Naive thymus-derived CD8-positive, alpha-beta T cell (primary cell): ENCODE measurements around the gene REEP1. TPM values are rescaled to one million over a fixed set of nuclear protein-coding genes. Genes with fewer than 3 reads are reported as not detected.
"Not testable (repeated sequence)": the region's sequence is repeated elsewhere in the genome, so short reads cannot be mapped to it uniquely, and the experiment has no call there.

Experiments used
- ATAC-seq, 2 donors: fragments of 150-1000 bp; cut with Tn5 transposase in 1 of 2; sonication (Bioruptor Pico), chemical (Tn5 transposase) in 1 of 2; 1 replicate in 1 of 2; 2 replicates in 1 of 2; pipeline ENCODE4 v1.10.0; 2021; ENCODE audit warnings: mild to moderate bottlenecking in 2 of 2, moderate library complexity in 2 of 2
- POLR2A ChIA-PET: fragments of 350-600 bp; sonication (Branson Sonifier 250); formaldehyde crosslinking; loops from one replicate; lab custom pipeline; 2021; ENCODE audit warnings: antibody characterized with exemption; lab: Charles Lee
- DNase-seq, 10 donors: peaks; one replicate each; pipeline versions ENCODE4 v3.0.0 to v3.0.0-alpha.2; 2020 to 2022
- H3K27ac Mint-ChIP-seq, 10 donors: one replicate each; pipeline ENCODE4 v1.8.0; 2020 to 2022; ENCODE audit warnings: mild to moderate bottlenecking in 10 of 10, mixed read lengths in 10 of 10, moderate library complexity in 4 of 10, inconsistent platforms in 1 of 10
- H3K27me3 Mint-ChIP-seq, 5 donors: one replicate each; pipeline ENCODE4 v1.8.0; 2021 to 2022; ENCODE audit warnings: mixed read lengths in 5 of 5
- H3K36me3 Mint-ChIP-seq, 3 donors: one replicate each; pipeline ENCODE4 v1.8.0; 2020 to 2022; ENCODE audit warnings: mixed read lengths in 3 of 3, mild to moderate bottlenecking in 2 of 3, inconsistent platforms in 1 of 3
- H3K4me1 Mint-ChIP-seq, 4 donors: one replicate each; pipeline ENCODE4 v1.8.0; 2021 to 2022; ENCODE audit warnings: mixed read lengths in 4 of 4
- H3K4me3 Mint-ChIP-seq, 10 donors: one replicate each; pipeline ENCODE4 v1.8.0; 2020 to 2022; ENCODE audit warnings: mild to moderate bottlenecking in 10 of 10, mixed read lengths in 10 of 10, moderate library complexity in 6 of 10, inconsistent platforms in 1 of 10
- H3K9me3 Mint-ChIP-seq, 9 donors: one replicate each; pipeline ENCODE4 v1.8.0; 2020 to 2022; ENCODE audit warnings: mixed read lengths in 9 of 9, mild to moderate bottlenecking in 3 of 9, inconsistent platforms in 1 of 9, moderate library complexity in 1 of 9
- polyA plus RNA-seq, 3 donors: library from polyadenylated mRNA; unstranded; fragments of 300-500 nt; fragmentation: Illumina TruSeq; gene quantifications; one replicate each; pipeline ENCODE4 v1.2.3, GENCODE V29; 2021
- total RNA-seq, 8 experiments: library from RNA in 2 of 8; stranded (reverse) in 2 of 8; gene quantifications; one replicate each; pipeline ENCODE4 v1.2.3 and lab custom pipeline; 2021 to 2026

Gene REEP1
- total and polyA plus RNA-seq, 5 experiments from 2014 or later, result 0.10 TPM; not detected in 4

DNA sequence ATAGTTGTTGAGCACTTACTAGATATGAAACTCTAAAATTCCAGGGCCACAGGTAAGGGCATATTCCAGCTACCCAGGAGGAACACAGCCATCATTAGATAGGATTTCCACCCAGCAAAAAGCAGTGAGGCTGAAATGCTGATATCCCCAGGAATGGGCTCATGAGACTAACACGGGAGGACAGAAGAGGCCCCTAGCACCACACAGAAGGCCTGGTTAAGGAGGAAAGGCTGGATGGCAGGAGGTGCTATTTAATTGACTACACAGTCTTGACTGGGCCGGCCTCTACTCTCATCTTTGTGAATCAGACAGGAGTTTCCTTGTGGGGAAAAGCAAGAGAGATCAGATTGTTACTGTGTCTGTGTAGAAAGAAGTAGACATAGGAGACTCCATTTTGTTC lies 76.4 kb downstream of the REEP1 start:
- H3K4me3 Mint-ChIP-seq, result no peak overlapping the region
- DNase-seq (no peak), ATAC-seq (no peak)
- POLR2A ChIA-PET, result no interaction called here
- peaks cover 0 to 13% (median 4%) of the 10 kb centered on the region in 5 donors for H3K27me3 Mint-ChIP-seq
- peaks cover 0 to 2% (median 0%) of the 10 kb centered on the region in 3 donors for H3K36me3 Mint-ChIP-seq
- H3K27ac Mint-ChIP-seq, result no peak overlapping the region
- no peaks in the 10 kb centered on the region for H3K4me1 Mint-ChIP-seq
- peaks cover 0 to 7% (median 2%) of the 10 kb centered on the region in 9 donors for H3K9me3 Mint-ChIP-seq

DNA sequence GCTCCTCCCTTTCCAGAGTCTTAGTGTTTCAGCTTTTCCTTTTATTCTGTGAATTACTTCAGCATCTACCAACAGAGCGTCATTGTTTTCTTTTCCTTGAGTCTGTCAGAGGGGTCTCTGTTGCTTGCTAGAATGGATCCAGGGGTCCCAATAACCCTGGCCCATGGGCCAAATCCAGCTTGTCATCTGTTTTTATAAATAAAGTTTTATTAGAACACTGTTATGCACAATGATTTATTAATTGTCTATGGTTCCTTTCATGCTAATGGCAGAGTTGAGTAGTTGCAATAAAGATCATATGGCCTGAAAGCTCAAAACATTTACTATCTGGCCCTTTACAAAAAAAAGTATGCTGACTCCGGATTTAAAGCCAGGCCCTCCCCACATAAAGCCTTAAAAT lies 79.3 kb downstream of the REEP1 start:
- POLR2A ChIA-PET, result no interaction called here
- H3K4me1 Mint-ChIP-seq, result no peaks in the 10 kb centered on the region
- ATAC-seq (no peak), DNase-seq (no peak)
- H3K4me3 Mint-ChIP-seq, result no peak overlapping the region
- no peaks in the 10 kb centered on the region for H3K9me3 Mint-ChIP-seq
- peaks cover 0 to 8% (median 4%) of the 10 kb centered on the region in 5 donors for H3K27me3 Mint-ChIP-seq
- no peak overlapping the region for H3K27ac Mint-ChIP-seq
- H3K36me3 Mint-ChIP-seq, result no peaks in the 10 kb centered on the region

DNA sequence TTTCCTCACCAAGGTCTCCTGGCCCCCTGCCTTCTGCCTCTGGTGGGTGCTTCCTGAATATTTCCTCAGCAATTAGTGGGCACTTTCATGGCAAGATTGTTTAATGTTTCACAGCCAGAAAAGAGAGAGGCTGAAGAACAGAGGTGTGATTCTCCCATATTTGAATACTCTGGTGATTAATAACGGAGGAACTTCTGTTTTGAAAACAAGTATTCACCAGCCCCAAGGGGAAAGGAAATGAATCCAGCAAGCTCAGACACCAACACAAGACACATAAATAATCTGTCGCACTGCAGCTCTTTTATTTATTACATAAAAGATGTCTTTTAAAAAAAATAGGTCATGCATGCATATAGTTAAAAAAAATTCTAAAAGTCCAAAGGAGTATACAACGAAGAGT lies 80.4 kb downstream of the REEP1 start:
- Mint-ChIP-seq H3K9me3 (no peaks in the 10 kb centered on the region), H3K27me3 (peaks cover 0 to 8% (median 6%) of the 10 kb centered on the region in 5 donors), H3K4me1 (no peaks in the 10 kb centered on the region), H3K4me3 (no peak overlapping the region), H3K27ac (no peak overlapping the region), H3K36me3 (no peaks in the 10 kb centered on the region)
- ATAC-seq (no peak), DNase-seq (no peak)
- POLR2A ChIA-PET, result no interaction called here

DNA sequence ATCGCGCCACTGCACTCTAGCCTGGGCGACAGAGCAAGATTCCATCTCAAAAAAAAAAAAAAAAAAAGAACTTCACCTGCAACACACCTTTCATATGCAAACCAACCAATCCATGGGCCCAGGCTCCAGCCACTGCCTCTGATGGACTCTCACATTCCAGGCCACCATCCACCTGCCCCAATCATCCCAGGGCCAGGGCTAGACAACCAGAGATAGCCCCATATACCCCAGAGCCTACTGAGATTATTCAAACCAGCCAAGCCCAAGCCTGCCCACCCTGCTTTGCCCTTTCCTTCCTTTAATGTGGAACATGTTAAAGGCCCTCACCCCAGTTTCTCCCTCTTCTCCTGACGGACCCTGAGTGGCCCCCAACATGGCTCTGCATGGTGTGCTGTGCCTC lies 81.1 kb downstream of the REEP1 start:
- no peak overlapping the region for H3K27ac Mint-ChIP-seq
- POLR2A ChIA-PET, result interaction anchor here (0.7 kb wide), 1 partner anchor 477 kb away, joined by 5 read pairs; no protein-coding TSS in a partner anchor
- ATAC-seq, result no peak
- no peaks in the 10 kb centered on the region for H3K9me3 Mint-ChIP-seq
- H3K27me3 Mint-ChIP-seq, result peaks cover 0 to 11% (median 6%) of the 10 kb centered on the region in 5 donors
- no peaks in the 10 kb centered on the region for H3K4me1 Mint-ChIP-seq
- H3K4me3 Mint-ChIP-seq, result no peak overlapping the region
- no peaks in the 10 kb centered on the region for H3K36me3 Mint-ChIP-seq
- no peak for DNase-seq

DNA sequence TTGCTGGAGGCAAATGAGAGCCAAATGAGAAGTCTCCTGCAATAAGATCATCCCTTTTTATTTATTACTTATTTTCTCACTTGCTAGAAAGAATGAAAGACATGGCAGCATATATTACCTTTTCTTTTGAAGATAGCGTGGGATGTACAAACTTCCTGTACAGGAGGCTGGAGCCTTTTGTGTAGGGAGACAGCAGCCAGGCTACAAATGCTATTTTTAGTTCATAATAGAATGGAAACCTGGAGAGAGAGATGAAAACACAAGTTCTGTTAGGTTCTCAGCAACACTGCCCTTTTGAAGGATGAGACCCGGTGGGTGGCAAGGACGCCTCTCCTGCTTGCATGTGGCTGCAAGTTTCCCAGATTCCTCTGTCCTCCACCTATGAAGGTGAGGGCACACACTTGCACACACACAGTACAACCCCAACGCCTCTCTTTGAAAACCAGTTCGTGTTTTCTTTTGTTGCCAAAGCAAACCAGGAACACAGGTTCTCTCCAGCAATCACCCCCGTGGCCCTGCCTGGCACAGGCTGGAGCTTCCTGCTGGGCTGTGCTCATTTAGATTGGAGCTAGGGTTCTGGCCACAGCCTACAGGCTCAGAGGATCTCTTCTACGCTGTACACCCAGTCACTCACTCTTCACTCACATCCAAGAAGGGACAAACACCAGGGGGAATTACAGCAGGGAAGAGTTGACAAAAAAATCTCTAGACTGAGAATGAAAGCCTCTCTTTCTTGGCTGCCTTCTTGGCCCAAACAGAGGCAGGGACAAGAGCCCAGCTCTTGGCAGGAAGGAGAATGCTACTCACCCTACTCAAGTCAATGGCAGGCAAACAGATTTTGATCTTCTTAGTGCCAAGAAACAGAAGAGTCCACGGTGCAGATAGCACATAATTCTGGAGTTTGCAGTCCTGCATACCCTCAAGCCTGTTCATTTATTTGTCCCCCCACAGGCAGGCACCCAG lies 82.6 kb downstream of the REEP1 start:
- Mint-ChIP-seq H3K9me3 (no peaks in the 10 kb centered on the region), H3K4me1 (no peaks in the 10 kb centered on the region), H3K27ac (no peak overlapping the region), H3K27me3 (peaks cover 0 to 19% (median 6%) of the 10 kb centered on the region in 5 donors), H3K36me3 (no peaks in the 10 kb centered on the region), H3K4me3 (no peak overlapping the region)
- DNase-seq (no peak), ATAC-seq (no peak)
- POLR2A ChIA-PET, result no interaction called here

DNA sequence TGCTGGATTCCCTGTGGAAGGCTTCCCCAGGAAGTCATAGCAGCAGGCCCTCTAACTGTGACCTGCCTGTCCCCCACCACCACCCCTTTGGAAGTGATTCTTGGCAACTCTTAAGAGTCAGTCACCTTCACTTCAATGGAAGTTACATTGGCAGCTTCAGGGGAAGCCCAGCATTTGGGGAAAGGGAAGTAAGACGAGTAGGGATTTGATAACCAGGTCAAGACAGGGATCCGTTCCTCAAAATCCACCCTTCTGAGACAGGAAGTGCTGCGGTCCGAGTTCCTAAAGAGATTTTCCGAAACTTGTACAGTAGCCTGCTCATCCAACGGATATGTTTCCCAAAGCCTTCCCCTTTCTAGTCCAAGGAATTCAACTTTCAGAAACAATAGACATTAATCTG lies 84.0 kb downstream of the REEP1 start:
- ATAC-seq, result no peak
- Mint-ChIP-seq H3K4me1 (no peaks in the 10 kb centered on the region), H3K4me3 (no peak overlapping the region), H3K27me3 (peaks cover 0 to 19% (median 6%) of the 10 kb centered on the region in 5 donors), H3K9me3 (no peaks in the 10 kb centered on the region), H3K36me3 (no peaks in the 10 kb centered on the region), H3K27ac (peak overlapping the region in 1 of 10 donors; percentile 69)
- no peak for DNase-seq
- POLR2A ChIA-PET, result no interaction called here

DNA sequence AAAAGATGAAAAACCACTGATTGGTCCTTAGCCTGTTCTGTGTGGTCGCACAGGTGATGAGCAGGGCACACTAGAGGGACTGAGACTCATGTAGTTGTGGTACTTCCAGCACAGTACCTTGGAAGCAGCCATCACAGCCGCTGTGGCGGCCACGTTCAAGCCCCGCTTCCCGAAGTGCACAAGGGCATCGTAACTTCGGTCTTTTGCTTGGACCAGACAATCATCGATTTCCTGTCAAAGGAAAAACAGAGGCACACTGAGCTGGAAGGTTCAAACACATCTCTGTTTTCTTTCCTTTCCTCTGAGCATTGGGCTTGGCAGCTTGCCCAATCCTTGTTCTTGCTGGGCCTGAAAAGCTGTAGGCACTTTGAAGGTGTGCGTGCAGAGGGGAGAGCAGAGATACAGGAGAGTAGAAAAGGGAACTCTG lies 85.6 kb downstream of the REEP1 start:
- Mint-ChIP-seq H3K27ac (no peak overlapping the region), H3K27me3 (peaks cover 0 to 18% (median 6%) of the 10 kb centered on the region in 5 donors), H3K36me3 (no peaks in the 10 kb centered on the region), H3K4me1 (no peaks in the 10 kb centered on the region), H3K4me3 (no peak overlapping the region), H3K9me3 (no peaks in the 10 kb centered on the region)
- DNase-seq (no peak), ATAC-seq (no peak)
- POLR2A ChIA-PET, result no interaction called here

DNA sequence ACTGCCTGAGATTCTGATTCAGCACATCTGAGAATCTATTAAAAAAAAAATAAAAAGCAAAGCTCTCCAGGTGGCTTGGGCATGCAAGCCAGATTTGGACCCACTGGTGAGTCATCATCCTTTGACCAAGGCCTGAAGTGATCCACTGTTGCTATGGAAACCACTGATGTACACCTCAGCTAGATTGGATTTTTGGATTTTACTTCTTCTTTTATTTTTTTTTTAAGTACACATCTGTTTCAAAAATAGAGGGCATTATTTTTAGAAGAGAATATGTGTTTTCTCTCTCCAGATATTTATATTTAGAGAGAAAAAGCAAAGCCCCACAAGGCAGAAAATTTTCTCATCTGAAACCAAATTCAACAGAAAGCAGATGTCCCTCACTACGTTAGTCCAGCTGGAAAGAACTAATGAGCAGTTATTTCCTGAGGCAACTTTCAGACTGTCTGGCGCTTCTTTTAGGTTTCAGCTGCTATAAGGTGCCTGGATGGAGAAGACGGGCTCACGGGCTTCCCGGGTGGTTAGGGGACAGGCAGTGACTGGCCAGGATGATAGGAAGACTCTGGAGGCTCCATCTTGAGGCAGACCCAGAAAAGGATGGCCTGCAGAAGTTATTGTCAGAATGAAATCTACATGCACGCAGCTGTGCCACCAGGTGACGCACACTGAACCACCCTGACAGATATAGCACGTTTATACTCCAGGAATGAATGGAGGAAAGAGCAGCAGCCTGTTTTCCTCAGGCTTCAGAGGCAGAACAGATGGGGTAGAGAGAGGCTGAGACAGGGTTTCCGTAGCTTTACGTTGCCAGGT lies 87.6 kb downstream of the REEP1 start:
- POLR2A ChIA-PET, result no interaction called here
- H3K4me3 Mint-ChIP-seq, result no peak overlapping the region
- no peaks in the 10 kb centered on the region for H3K9me3 Mint-ChIP-seq
- no peak for DNase-seq
- no peaks in the 10 kb centered on the region for H3K4me1 Mint-ChIP-seq
- ATAC-seq, result no peak
- H3K36me3 Mint-ChIP-seq, result no peaks in the 10 kb centered on the region
- H3K27ac Mint-ChIP-seq, result no peak overlapping the region
- peaks cover 0 to 11% (median 5%) of the 10 kb centered on the region in 5 donors for H3K27me3 Mint-ChIP-seq

DNA sequence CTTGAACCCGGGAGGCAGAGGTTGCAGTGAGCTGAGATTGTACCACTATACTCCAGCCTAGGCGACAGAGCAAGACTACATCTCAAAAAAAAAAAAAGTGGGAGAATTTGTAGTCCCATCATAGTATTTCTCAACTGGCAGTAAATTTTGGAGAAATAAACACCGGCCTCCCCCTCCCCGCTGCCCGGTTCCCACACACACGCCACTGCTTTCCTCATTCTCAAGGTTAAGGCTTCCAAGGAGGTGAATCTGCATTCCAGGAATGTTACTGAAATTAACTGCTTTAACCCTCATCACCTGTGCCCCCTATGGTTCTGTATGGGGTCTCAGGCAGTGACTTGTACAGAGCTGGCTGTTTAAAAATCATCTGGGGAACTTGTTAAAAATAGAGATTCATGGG lies 88.2 kb downstream of the REEP1 start:
- Mint-ChIP-seq H3K4me1 (peaks cover 0 to 6% (median 0%) of the 10 kb centered on the region in 4 donors), H3K27me3 (peaks cover 0 to 11% (median 4%) of the 10 kb centered on the region in 5 donors), H3K36me3 (no peaks in the 10 kb centered on the region), H3K27ac (peak overlapping the region in 1 of 10 donors; percentile 61), H3K4me3 (no peak overlapping the region), H3K9me3 (no peaks in the 10 kb centered on the region)
- DNase-seq (no peak), ATAC-seq (no peak)
- POLR2A ChIA-PET, result no interaction called here

DNA sequence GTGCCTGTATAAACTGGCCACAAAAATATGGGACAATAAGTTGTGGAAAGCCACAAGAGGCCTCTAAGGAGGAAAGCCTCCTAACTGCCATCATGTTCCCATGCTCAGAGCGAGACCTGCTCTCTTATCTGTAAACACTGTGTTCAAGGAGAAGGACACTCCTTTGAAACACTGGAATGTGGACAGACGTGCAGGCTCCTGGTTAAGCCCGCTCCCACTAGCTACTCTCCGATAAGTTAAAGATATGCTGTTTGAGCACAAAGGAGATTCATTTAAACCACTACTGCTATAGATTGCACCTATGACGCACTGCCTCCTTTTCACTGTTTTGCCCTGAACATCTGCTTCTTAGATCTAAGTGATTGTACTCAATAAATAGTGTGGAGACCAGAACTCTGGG lies 92.2 kb downstream of the REEP1 start:
- peaks cover 0 to 21% (median 2%) of the 10 kb centered on the region in 4 donors for H3K4me1 Mint-ChIP-seq
- H3K27ac Mint-ChIP-seq, DNase-seq, H3K36me3 Mint-ChIP-seq, H3K9me3 Mint-ChIP-seq, H3K4me3 Mint-ChIP-seq, H3K27me3 Mint-ChIP-seq, POLR2A ChIA-PET, ATAC-seq: not testable (repeated sequence)

DNA sequence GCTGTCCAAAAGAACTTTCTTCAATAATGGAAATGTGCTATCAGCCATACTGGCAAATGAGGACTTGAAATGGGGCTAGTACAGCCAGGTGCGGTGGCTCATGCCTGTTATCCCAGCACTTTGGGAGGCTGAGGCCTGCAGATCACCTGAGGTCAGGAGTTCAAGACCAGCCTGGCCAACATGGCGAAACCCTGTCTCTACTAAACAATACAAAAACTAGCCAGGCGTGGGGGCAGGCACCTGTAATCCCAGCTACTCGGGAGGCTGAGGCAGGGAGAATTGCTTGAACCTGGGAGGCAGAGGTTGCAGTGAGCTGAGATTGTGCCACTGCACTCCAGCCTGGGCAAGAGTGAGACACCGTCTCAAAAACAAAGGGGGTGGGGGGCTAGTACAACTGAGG lies 92.6 kb downstream of the REEP1 start:
- ATAC-seq, POLR2A ChIA-PET, DNase-seq, H3K4me3 Mint-ChIP-seq, H3K36me3 Mint-ChIP-seq, H3K27me3 Mint-ChIP-seq, H3K27ac Mint-ChIP-seq, H3K9me3 Mint-ChIP-seq: not testable (repeated sequence)
- H3K4me1 Mint-ChIP-seq, result peaks cover 0 to 24% (median 2%) of the 10 kb centered on the region in 4 donors

DNA sequence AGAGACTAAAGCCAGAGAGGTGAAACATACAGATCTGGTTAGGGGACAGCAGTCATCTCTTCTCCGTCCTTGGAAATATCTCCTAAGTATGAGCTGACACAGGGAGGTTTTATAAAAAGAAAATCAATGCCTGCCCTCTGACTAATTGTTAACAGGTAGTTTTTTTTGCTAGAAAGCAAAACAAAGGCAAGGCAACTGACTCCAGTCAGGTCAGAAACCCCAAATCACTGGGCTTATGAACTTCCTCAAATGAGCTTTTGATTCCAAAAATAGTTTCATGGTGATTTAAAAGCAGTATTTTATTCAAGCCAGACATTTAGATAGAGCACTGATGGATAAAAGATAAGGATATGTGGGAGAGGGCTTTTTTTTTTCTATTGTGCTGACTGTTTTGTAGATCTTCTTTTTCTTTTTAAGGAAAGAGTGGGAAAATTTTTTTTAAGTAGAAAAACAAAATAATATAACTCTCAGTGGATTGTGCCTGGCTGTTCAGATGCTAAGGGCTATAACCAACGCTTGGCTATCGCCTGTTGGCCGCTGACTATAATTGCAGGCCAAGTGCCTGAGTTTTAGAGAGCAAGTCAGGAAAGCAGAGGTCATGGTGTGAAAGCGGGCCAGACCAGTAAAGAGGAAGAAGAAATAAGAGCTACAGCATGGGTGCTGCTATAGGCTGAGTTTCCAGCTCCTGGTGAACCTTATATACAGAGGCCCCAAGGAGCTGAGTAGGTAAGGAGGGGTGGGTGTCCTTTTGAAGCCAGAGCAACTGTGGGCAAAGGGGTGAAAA lies 93.3 kb downstream of the REEP1 start:
- H3K27me3 Mint-ChIP-seq, result peaks cover 0 to 1% (median 0%) of the 10 kb centered on the region in 5 donors

More for the DNA sequence above, 93.3 kb downstream of the REEP1 start:
- DNase-seq (no peak), ATAC-seq (no peak)
- Mint-ChIP-seq H3K9me3 (no peaks in the 10 kb centered on the region), H3K27ac (peak overlapping the region in 2 of 10 donors; percentile 29), H3K4me1 (peaks cover 0 to 28% (median 4%) of the 10 kb centered on the region in 4 donors), H3K4me3 (no peak overlapping the region), H3K36me3 (no peaks in the 10 kb centered on the region)
- POLR2A ChIA-PET, result no interaction called here
